K562 (cell line): Measurements from ENCODE around the gene SMG1.

ENCODE experiments used
- ATF1 ChIP-seq, 2 experiments: fragments of 450-650 bp in 1 of 2; IDR thresholded peaks; 2 replicates each; pipeline ENCODE4 v1.6.1; 2016; ENCODE audit warnings: missing compliant biosample characterization in 1 of 2, missing genetic modification characterization in 1 of 2
- CHD2 ChIP-seq: IDR thresholded peaks from 2 replicates; pipeline ENCODE4 v1.6.1; 2011; ENCODE audit warnings: low read depth, low read length
- NFATC3 ChIP-seq: fragments of 450-650 bp; IDR thresholded peaks from 2 replicates; pipeline ENCODE4 v1.6.1; 2017; ENCODE audit warnings: mild to moderate bottlenecking
- NFYB ChIP-seq: IDR thresholded peaks from 2 replicates; pipeline ENCODE4 v1.6.1; 2011; ENCODE audit warnings: mild to moderate bottlenecking, moderate library complexity; ENCODE audit not compliant: insufficient read length; ENCODE audit errors: extremely low read depth
- PML ChIP-seq: IDR thresholded peaks from 2 replicates; pipeline ENCODE4 v1.6.1; 2012; ENCODE audit warnings: low read length, inconsistent platforms
- POLR2AphosphoS2 ChIP-seq: IDR thresholded peaks from 2 replicates; pipeline ENCODE4 v1.6.1; 2012; ENCODE audit warnings: low read length, improper control_type of control experiment
- RFX7 ChIP-seq: fragments of 250-450 bp; sonication (Bioruptor Pico); IDR thresholded peaks from 2 replicates; pipeline ENCODE4 v1.5.1; 2021; ENCODE audit warnings: mild to moderate bottlenecking
- SIN3A ChIP-seq, 2 experiments: fragments of 150-350 bp in 1 of 2; IDR thresholded peaks; 2 replicates each; pipeline ENCODE4 v1.6.1; 2011 to 2016; ENCODE audit warnings: borderline replicate concordance in 2 of 2, low read depth in 2 of 2, low read length in 2 of 2, mild to moderate bottlenecking in 2 of 2, moderate library complexity in 2 of 2; ENCODE audit not compliant: control insufficient read depth in 1 of 2
- SP1 ChIP-seq: sonication (generic); formaldehyde crosslinking; IDR thresholded peaks from 2 replicates; pipeline ENCODE4 v1.8.1; 2022; ENCODE audit warnings: mild to moderate bottlenecking, missing genetic modification reagents
- U2AF1 ChIP-seq: fragments of 200-400 bp; formaldehyde crosslinking; optimal IDR thresholded peaks from 2 replicates; pipeline ENCODE3; 2017; ENCODE audit warnings: mild to moderate bottlenecking, low read depth, low read length, moderate library complexity
- VEZF1 ChIP-seq: fragments of 200-800 bp; sonication (Bioruptor generic); IDR thresholded peaks from 2 replicates; pipeline ENCODE4 v1.6.1; 2017; ENCODE audit warnings: missing genetic modification characterization, missing compliant biosample characterization
- ZNF121 ChIP-seq: sonication (generic); formaldehyde crosslinking; conservative IDR thresholded peaks from 2 replicates; pipeline ENCODE4 v1.8.0; 2022; ENCODE audit warnings: missing genetic modification reagents
- TF ChIP-seq, protein P1 (sequence below), 3 experiments: IDR thresholded peaks in 2 of 3; conservative IDR thresholded peaks in 1 of 3; 2 replicates each; pipeline ENCODE4 v1.5.1; 2011 to 2012; ENCODE audit warnings: low read length in 3 of 3, mild to moderate bottlenecking in 3 of 3, control low read depth in 2 of 3, improper control_type of control experiment in 1 of 3, inconsistent platforms in 1 of 3, low read depth in 1 of 3, mixed read lengths in 1 of 3, moderate library complexity in 1 of 3; ENCODE audit not compliant: insufficient read depth in 2 of 3
- TF ChIP-seq, protein P2 (sequence below): fragments of 250-450 bp; sonication (Bioruptor Pico); IDR thresholded peaks from 2 replicates; pipeline ENCODE4 v1.5.0; 2021; ENCODE audit warnings: mild to moderate bottlenecking, moderate library complexity

- TF ChIP-seq, protein P1, sequence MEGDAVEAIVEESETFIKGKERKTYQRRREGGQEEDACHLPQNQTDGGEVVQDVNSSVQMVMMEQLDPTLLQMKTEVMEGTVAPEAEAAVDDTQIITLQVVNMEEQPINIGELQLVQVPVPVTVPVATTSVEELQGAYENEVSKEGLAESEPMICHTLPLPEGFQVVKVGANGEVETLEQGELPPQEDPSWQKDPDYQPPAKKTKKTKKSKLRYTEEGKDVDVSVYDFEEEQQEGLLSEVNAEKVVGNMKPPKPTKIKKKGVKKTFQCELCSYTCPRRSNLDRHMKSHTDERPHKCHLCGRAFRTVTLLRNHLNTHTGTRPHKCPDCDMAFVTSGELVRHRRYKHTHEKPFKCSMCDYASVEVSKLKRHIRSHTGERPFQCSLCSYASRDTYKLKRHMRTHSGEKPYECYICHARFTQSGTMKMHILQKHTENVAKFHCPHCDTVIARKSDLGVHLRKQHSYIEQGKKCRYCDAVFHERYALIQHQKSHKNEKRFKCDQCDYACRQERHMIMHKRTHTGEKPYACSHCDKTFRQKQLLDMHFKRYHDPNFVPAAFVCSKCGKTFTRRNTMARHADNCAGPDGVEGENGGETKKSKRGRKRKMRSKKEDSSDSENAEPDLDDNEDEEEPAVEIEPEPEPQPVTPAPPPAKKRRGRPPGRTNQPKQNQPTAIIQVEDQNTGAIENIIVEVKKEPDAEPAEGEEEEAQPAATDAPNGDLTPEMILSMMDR (IDR thresholded peaks at IDR 0.05 in 2 of 3, conservative IDR thresholded peaks at IDR 0.05 in 1 of 3; ENCODE audit: insufficient read depth in 2 of 3, low read depth in 1 of 3, low read length in 3 of 3): no peak
- TF ChIP-seq, protein P2, sequence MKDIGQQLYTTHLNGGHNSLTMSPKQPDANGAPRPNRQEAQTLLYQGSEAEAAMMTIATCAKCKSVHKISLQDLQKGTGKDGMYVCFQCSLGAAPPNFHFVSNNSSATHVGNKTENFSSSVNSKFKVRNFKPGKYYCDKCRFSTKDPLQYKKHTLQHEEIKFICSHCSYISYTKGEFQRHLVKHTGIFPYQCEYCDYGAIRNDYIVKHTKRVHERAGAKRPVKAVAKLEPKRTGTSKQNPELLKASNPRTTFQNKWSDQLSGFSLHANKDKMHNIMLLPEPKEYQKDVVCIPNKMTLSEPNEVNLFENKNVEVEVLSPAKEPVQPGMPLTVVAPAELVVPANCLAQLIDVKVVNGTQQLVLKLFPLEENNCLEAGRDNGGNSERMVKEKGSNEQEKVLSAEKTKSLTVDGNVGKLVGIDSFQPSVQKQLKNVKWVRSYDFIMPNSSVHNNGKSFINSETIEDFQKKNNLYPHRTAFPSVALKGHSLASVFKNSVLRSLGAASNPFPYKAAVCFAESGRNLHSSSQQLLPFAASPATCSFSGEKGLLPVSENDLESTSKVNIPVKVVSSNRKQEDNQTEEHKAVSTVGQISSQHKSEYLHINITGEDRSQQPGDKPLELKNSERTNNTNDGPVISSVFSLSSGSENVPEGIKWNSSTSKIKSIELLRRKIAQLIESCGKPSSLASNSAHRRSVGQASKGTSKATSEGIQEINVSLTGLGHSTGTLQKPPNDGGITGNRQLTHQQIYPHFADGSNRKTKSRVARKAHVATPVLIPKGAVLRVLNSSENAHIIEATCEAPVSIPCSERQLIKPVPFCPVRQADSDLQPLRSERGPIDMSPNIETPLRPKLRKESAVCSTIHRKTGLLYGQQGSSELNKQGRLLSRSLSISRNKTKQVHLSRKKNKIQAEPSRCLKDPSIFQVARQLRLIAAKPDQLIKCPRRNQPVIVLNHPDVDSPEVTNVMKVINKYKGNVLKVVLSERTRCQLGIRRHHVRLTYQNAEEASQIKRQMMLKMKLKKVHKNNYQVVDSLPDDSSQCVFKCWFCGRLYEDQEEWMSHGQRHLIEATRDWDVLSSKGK: no peak
- TF ChIP-seq ATF1 (CRISPR knock-in tag; IDR thresholded peaks at IDR 0.05) (no peak), ATF1 (tag; IDR thresholded peaks at IDR 0.05) (no peak), PML (no peak), VEZF1 (CRISPR knock-in tag) (no peak), SP1 (CRISPR knock-in tag) (no peak), SIN3A (IDR thresholded peaks at IDR 0.05; ENCODE audit: borderline replicate concordance in 2 of 2, control insufficient read depth in 1 of 2, low read depth in 2 of 2, low read length in 2 of 2) (no peak), U2AF1 (no peak), NFATC3 (no peak), ZNF121 (CRISPR knock-in tag) (no peak), RFX7 (no peak), NFYB (no peak), CHD2 (no peak), POLR2AphosphoS2 (no peak)
Observed at GRCh38 chr16:18816286-18816685, 109.9 kb downstream of the SMG1 start.
